GF-D8 (cell line): ENCODE results near the gene SLCO2B1.
"Not testable (repeated sequence)": the region's sequence is repeated elsewhere in the genome, so short reads cannot be mapped to it uniquely, and the experiment has no call there.

ENCODE experiments used
- DNase-seq: peaks from one replicate; lab custom pipeline; 2025; lab: John Stamatoyannopoulos, UW

Gene SLCO2B1, protein sequence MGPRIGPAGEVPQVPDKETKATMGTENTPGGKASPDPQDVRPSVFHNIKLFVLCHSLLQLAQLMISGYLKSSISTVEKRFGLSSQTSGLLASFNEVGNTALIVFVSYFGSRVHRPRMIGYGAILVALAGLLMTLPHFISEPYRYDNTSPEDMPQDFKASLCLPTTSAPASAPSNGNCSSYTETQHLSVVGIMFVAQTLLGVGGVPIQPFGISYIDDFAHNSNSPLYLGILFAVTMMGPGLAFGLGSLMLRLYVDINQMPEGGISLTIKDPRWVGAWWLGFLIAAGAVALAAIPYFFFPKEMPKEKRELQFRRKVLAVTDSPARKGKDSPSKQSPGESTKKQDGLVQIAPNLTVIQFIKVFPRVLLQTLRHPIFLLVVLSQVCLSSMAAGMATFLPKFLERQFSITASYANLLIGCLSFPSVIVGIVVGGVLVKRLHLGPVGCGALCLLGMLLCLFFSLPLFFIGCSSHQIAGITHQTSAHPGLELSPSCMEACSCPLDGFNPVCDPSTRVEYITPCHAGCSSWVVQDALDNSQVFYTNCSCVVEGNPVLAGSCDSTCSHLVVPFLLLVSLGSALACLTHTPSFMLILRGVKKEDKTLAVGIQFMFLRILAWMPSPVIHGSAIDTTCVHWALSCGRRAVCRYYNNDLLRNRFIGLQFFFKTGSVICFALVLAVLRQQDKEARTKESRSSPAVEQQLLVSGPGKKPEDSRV

DNA sequence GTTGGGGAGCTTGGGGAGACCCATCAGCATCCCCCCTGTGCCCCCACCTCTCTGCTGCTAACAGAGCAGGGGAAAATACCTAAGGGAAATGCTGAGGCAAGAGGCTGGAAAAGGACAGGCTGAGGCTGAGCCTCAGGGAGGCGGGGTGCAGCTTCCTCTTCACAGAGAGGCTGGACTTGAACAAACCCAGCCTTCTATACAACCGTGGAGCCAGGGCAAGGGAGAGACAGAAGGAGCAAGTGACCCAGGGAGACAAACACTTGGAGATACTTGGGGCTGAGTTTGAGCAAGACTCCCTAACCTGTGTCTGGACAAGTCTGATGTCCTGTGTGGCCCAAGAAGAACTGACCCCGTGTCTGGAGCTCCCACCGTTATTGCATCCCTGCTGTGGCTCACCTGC, at the start of gene SLCO2B1:
Gene SLCO2B1 (plus strand): TSS at position 229 of the 400 bp plus-strand sequence. CDS start 275 bp downstream, outside the sequence.
- no peak for DNase-seq

- DNase-seq: no peak
Measured at GRCh38 chr11:75101424-75102128, 49.3 kb upstream of the SLCO2B1 start.

DNA sequence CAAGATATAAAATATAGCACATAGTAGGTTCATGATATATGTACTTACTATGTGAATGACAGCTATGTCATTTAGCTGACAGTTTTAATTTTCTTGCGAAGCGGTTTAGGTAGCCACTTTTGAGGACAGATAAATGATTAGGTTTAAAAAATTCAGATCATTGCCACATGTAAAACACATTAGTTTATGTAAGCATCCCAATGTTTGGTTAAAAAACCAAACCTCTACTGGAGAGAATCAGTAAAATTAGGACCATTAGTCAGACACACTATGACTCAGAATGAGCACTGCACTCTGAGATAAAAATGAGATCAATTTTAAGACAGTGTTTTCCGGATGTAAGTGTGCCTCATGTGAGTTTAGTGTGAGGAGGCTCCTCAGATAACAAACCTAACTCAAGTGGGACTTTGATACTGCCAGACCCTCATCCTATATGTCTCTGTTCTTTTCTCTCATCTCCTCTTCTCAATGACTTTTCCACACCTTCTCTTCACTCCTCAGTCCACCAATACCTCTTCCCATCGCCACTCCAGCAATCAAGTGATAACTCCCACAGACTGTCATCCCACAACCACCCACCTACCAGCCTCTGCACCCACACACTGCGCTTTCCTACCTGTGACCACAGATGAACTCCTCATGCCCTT, 47.4 kb upstream of the SLCO2B1 start:
- no peak for DNase-seq

GRCh38 chr11:75105462-75105925, 45.4 kb upstream of the SLCO2B1 start:
- no peak for DNase-seq

DNA sequence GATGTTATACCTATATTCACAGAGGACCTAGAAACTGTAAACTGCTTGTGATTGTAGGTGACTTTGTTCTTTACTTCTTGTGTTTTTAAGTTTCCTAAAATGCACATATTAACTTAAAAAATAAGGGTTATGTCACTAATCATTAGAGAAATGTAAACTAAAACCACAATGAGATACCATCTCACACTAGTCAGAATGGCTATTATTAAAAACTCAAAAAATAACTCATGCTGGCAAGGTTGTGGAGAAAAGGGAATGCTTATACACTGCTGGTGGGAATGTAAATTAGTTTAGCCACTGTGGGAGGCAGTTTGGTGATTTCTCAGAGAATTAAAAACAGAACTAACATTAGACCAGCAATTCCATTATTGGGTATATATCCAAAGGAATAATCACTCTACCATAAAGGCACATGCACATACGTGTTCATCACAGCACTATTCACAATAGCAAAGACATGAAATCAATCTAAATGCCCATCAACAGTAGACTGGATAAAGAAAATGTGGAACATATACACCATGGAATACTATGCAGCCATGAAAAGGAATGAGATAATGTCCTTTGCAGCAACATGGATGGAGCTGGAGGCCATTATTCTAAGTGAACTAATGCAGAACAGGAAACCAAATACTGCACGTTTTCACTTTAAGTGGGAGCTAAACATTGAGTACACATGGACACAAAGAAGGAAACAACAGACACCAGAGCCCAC, 44.8 kb upstream of the SLCO2B1 start:
- DNase-seq: not testable (repeated sequence)

DNA sequence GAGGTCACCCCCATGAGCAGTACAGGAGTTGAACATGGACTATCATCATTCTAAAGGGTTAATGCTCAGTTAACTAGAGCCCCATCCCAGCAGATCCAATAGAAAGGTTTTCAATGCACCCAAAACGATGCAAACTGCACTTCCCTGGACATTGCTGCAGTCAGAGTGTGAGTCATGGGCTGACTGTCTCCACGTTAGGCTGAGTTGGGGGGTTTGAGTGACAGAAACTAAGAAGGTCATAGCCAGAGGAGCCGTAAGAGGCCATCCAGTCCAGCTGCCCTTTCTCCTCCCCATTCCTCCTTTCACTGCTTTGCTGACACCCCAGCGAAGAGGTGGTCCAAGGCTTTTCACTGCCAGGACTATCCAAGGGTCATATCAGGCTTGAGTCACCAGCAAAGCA, 43.7 kb upstream of the SLCO2B1 start:
- DNase-seq: no peak

DNA sequence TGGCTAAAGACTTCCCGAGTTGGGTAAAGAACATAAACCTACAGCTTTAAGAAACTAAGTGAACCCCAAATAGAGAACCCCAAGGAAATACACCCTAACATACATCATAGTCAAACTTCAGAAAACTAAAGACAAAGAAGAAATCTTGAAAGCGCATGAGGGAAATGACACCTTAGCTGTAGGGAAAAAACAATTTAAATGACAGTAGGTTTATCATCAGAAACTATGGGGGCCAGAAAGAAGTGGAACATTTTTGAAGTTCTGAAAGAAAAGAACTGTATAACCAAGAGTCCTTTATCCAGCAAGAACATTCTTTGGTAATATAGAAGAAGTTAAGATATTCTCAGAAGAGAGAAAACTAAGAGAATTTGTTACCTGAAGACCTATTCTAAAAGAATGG, 38.7 kb upstream of the SLCO2B1 start:
- DNase-seq: no peak

DNA sequence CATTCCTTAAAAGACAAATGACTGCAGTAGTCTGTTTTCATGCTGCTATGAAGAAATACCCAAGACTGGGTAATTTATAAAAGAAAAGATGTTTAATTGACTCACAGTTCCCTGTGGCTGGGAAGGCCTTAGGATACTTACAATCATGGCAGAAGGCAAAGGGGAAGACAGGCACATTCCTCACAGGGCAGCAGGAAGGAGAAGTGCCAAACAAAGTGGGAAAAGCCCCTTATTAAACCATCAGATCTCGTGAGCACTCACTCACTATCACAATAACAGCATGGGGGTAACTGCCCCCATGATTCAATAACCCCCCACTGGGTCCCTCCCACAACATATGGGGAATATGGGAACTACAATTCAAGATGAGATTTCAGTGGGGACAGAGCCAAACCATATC, 37.9 kb upstream of the SLCO2B1 start:
- no peak for DNase-seq

GRCh38 chr11:75114465-75114864, 36.4 kb upstream of the SLCO2B1 start:
- DNase-seq: no peak

GRCh38 chr11:75118577-75118976, 32.3 kb upstream of the SLCO2B1 start:
- DNase-seq: no peak

DNA sequence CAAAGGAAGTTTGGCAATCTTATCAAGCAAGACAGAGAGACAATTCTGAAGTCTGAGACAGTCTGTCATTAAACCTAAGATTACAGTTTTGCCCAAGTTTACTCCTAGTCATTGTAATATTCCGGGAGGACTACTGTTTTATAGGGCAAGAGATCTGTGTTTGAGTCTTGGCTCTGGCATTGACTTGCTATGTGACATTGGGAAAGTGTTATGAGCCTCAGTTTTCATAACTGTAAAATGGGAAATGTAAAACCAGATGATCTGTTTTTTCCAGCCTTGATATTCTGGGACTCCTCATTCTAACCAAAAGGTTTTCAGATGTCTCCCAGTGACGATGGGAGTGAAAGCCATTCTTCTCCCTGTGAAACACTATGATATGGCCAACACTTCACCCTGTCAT, 24.3 kb upstream of the SLCO2B1 start:
- DNase-seq: no peak

GRCh38 chr11:75132080-75132479, 18.8 kb upstream of the SLCO2B1 start:
- no peak for DNase-seq

DNA sequence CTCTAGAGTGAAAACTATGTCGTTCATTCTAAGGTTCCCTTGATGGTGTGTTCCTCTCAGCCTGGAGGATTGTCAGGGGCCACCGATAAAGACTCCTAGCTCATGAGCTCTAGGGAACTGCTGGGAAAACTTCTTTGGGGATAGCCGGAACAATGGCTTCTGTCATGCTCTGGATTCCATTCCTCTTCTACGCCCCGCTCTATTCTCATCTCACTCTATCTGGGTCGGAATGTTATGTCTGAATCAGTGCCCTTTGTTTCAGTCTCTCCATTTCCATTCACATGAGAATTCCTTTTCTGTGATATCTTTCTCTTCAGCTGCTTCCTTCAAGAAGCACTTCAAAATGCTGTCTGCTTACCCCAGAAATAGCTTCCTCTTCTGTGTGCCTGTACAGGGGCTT, 16.9 kb upstream of the SLCO2B1 start:
- DNase-seq: no peak

- no peak for DNase-seq
Measured at GRCh38 chr11:75135021-75135650, 15.8 kb upstream of the SLCO2B1 start.

- no peak for DNase-seq
Measured at GRCh38 chr11:75135651-75136050, 15.3 kb upstream of the SLCO2B1 start.

GRCh38 chr11:75140269-75141138, 10.4 kb upstream of the SLCO2B1 start:
- DNase-seq: no peak

- no peak for DNase-seq
Measured at GRCh38 chr11:75141166-75141565, 9.7 kb upstream of the SLCO2B1 start.

- DNase-seq: peak; percentile 89
Measured at GRCh38 chr11:75142714-75143419, 8.0 kb upstream of the SLCO2B1 start.

DNA sequence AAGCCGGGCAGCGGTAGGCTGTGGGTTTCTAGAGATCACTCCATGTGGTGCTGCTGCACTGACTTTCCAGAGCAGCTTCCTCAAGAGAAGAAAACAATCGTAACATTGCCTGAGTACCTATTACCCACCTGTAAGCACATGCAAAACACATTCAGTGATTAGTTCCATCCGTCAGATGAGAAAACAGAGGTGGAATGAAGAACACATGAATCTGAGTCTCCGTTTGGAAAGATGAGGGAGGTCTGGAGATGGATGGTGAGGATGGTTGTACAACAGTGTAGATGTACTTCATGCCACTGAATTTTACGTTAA, 7.5 kb upstream of the SLCO2B1 start:
- DNase-seq: no peak

DNA sequence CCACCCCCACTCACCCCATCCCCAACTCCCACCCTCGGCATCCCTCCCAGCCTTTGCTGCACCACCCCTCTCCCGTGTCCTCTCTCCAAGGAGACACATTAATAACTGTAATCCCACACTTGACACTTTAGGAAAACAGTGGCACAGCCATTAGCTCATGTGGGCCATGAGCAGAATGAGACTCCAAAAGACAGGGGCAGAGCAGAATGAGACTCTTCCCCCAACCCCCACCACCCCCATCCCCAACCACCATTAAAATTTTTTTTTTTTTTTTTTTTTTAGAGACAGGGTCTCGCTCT, 6.2 kb upstream of the SLCO2B1 start:
- DNase-seq: no peak
